Endometrium (tissue), 2 donors: ENCODE measurements around the gene USP2.

Experiments used
- FAIRE-seq: peaks from 2 replicates; lab custom pipeline; 2012; peaks lifted over from hg19 to GRCh38; lab: Jason Lieb, UNC
- donor health status: control.
- donor health status: control.

USP2 gene

GRCh38 chr11:119381181-119381988 lies at the start of gene USP2:
Gene USP2, minus strand, starts transcription at chr11:119381690. Its CDS starts 8,210 bp downstream, at chr11:119373480.
- FAIRE-seq: peak; percentile 93

GRCh38 chr11:119427279-119427678 lies 45.8 kb upstream of the USP2 start:
- no peak for FAIRE-seq

- FAIRE-seq: no peak
These were observed 44.7 kb upstream of the USP2 start for GRCh38 chr11:119426142-119426541.

- no peak for FAIRE-seq
These were observed 43.3 kb upstream of the USP2 start for GRCh38 chr11:119424775-119425174.

GRCh38 chr11:119424276-119424675 lies 42.8 kb upstream of the USP2 start:
- FAIRE-seq: no peak

GRCh38 chr11:119423509-119424254 lies 42.2 kb upstream of the USP2 start:
- no peak for FAIRE-seq

- FAIRE-seq: no peak
These were observed 41.5 kb upstream of the USP2 start, which contains the start of gene THY1 for GRCh38 chr11:119422809-119423508. Gene THY1, minus strand, starts transcription at chr11:119423172. Its CDS starts 2,267 bp downstream, at chr11:119420905.

- no peak for FAIRE-seq
These were observed 40.7 kb upstream of the USP2 start for GRCh38 chr11:119421941-119422808.

GRCh38 chr11:119421351-119421750 lies 39.9 kb upstream of the USP2 start:
- no peak for FAIRE-seq

- FAIRE-seq: no peak
These were observed 39.1 kb upstream of the USP2 start for GRCh38 chr11:119420631-119421030.

GRCh38 chr11:119419834-119420492 lies 38.5 kb upstream of the USP2 start:
- no peak for FAIRE-seq

- FAIRE-seq: no peak
These were observed 37.8 kb upstream of the USP2 start for GRCh38 chr11:119419246-119419645.

GRCh38 chr11:119418759-119419158 lies 37.3 kb upstream of the USP2 start:
- FAIRE-seq: no peak

- no peak for FAIRE-seq
These were observed 36.4 kb upstream of the USP2 start for GRCh38 chr11:119417726-119418540.

GRCh38 chr11:119416606-119417580 lies 35.4 kb upstream of the USP2 start:
- FAIRE-seq: no peak

- no peak for FAIRE-seq
These were observed 34.5 kb upstream of the USP2 start for GRCh38 chr11:119415966-119416365.

GRCh38 chr11:119415517-119415916 lies 34.0 kb upstream of the USP2 start:
- no peak for FAIRE-seq

GRCh38 chr11:119414734-119415133 lies 33.2 kb upstream of the USP2 start:
- no peak for FAIRE-seq

- no peak for FAIRE-seq
These were observed 32.8 kb upstream of the USP2 start for GRCh38 chr11:119414321-119414720.
